ENCODE results near the gene SPRY1. TPM values are rescaled to one million over a fixed set of nuclear protein-coding genes. Genes with fewer than 3 reads are reported as not detected.

Gene SPRY1
- total and polyA plus RNA-seq, 2 of the 8 experiments (the other 6 are each of a cell fraction or from before 2014, with no cell fraction given), result 11.7 to 56.2 TPM

DNA sequence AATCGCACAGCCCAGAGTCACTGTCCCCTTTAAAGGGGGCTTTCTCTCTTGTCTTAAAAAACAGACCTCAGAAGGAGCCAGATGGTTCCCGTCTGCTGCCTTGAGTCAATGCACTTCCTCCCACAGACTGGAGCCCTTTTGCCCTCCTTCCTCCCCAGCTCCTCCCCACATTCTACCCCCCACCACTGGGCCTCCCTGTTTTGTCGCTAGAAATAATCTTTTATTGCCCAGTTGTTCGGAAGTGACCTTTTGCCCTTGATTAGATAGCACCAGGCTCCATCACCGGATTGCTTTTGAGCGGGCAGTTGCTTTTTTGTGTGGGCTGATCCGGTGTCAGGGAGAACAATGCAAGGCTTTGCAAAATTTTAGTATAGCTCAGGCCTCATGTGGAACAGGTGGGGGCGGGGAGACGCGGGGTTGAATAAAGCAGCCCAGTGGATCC, 47.7 kb downstream of the SPRY1 start:
- Histone ChIP-seq H3K27ac (ENCODE audit: low read depth, low read length) (peak overlapping the region; percentile 78), H2BK5ac (ENCODE audit: low read depth, low read length) (peak overlapping the region; percentile 82; the same call in 1 of the 2 replicates), H3K9ac (replicated peaks in 1 of 4; ENCODE audit: extremely low read depth in 1 of 4, low read depth in 3 of 4, low read length in 3 of 4) (peak overlapping the region in 1 of 4 experiments; percentile 7; a peak in 2 of 7 replicates), H3K79me1 (ENCODE audit: low read depth, low read length) (no peaks in the 10 kb centered on the region), H3K4me1 (replicated peaks in 1 of 4; ENCODE audit: control insufficient read depth in 3 of 4, insufficient read depth in 4 of 4, low read length in 3 of 4) (peaks cover 0 to 4% (median 3%) of the 10 kb centered on the region in 4 experiments; a peak in 3 of 7 replicates), H3K4me2 (ENCODE audit: insufficient read depth in 1 of 2, low read depth in 2 of 2, low read length in 2 of 2) (peak overlapping the region; percentile 62 to 82), H4K20me1 (replicated peaks in 1 of 2; ENCODE audit: control insufficient read depth in 1 of 2, insufficient read depth in 2 of 2, low read length in 2 of 2) (no peaks in the 10 kb centered on the region), H3K23me2 (ENCODE audit: low read depth, low read length) (0 out of 2 replicates have a peak, but pooled peaks cover 2% of the 10 kb centered on the region), H3K18ac (ENCODE audit: extremely low read depth, low read length) (peak overlapping the region; percentile 93), H2BK15ac (ENCODE audit: low read length) (no peak overlapping the region), H4K8ac (ENCODE audit: extremely low read depth, insufficient read depth, low read length) (peak overlapping the region; percentile 7; the same call in 1 of the 2 replicates), H2BK12ac (ENCODE audit: low read depth, low read length) (peak overlapping the region; percentile 19; the same call in 1 of the 2 replicates), H2AK5ac (ENCODE audit: low read depth, low read length) (no peak overlapping the region), H4K91ac (replicated peaks; ENCODE audit: insufficient read length, low read length) (peak overlapping the region; percentile 67), H2BK20ac (ENCODE audit: low read length) (peak overlapping the region; percentile 28), H3K14ac (ENCODE audit: insufficient read length) (no peak overlapping the region), H4K5ac (ENCODE audit: insufficient read length, low read depth, low read length) (peak overlapping the region; percentile 89), H2AFZ (ENCODE audit: low read length) (peak overlapping the region; percentile 91), H3K36me3 (ENCODE audit: control insufficient read depth in 2 of 4, insufficient read depth in 4 of 4, low read length in 3 of 4) (no peaks in the 10 kb centered on the region), H2BK120ac (replicated peaks; ENCODE audit: low read depth, low read length) (peak overlapping the region; percentile 86), H3K4me3 (ENCODE audit: extremely low read depth in 1 of 4, insufficient read depth in 2 of 4, low read depth in 3 of 4, low read length in 4 of 4) (peak overlapping the region; percentile 1 to 52 (median 24); a peak in 6 of 8 replicates), H3K56ac (replicated peaks; ENCODE audit: insufficient read length, low read depth, low read length) (no peak overlapping the region), H3K79me2 (ENCODE audit: control insufficient read depth in 1 of 2, insufficient read depth in 2 of 2, low read length in 2 of 2) (no peaks in the 10 kb centered on the region), H3K9me3 (ENCODE audit: insufficient read depth in 2 of 2, low read depth in 1 of 2, low read length in 1 of 2) (no peaks in the 10 kb centered on the region), H3K27me3 (replicated peaks in 1 of 4; ENCODE audit: control insufficient read depth in 3 of 4, extremely low read depth in 1 of 4, insufficient read depth in 3 of 4, low read length in 3 of 4) (no peaks in the 10 kb centered on the region), H3K23ac (ENCODE audit: insufficient read length) (no peak overlapping the region), H3K4ac (replicated peaks; ENCODE audit: insufficient read length, low read depth, low read length) (no peak overlapping the region)
- POLR2A ChIA-PET (ENCODE audit: partially characterized antibody), result interaction anchor here (1.0 to 1.7 kb wide), 4 partner anchors 26 to 66 kb away, joined by 3 to 7 read pairs (median 5); partner anchors contain the start of gene SPRY1
- DNase-seq (ENCODE audit: low read depth in 1 of 2, low spot score in 2 of 2), result peak; percentile 43 to 66
- 6% methylated on average over 10 of the region's 10 CpGs; no CpG with 5 or more reads in 1 of the 2 experiments for WGBS, 2 experiments (ENCODE audit: extremely low coverage in 1 of 2, insufficient coverage in 1 of 2, insufficient read length in 1 of 2, insufficient replicate concordance in 2 of 2, low coverage in 1 of 2, low lambda C conversion rate in 2 of 2, missing lambda C conversion rate in 1 of 2)
- CTCF ChIA-PET (ENCODE audit: partially characterized antibody), result interaction anchor here (0.6 to 1.2 kb wide), 2 partner anchors 39 to 314 kb away, joined by 3 read pairs; no protein-coding TSS in a partner anchor
- peak; percentile 81 for FAIRE-seq
- no peak for TF ChIP-seq SAP30 (IDR thresholded peaks at IDR 0.05; ENCODE audit: insufficient read depth, insufficient replicate concordance, low read length)
- TF ChIP-seq SP1 (IDR thresholded peaks at IDR 0.05; ENCODE audit: low read depth, low read length), result 0 out of 2 replicates have a peak, but pooled peaks have one; percentile 30
